NCI-H128 (cell line): ENCODE data around the gene SPTLC3.

Source experiments
- DNase-seq: peaks from one replicate; lab custom pipeline; 2025; ENCODE audit not compliant: unreplicated experiment; lab: John Stamatoyannopoulos, UW

Gene SPTLC3

GRCh38 chr20:13174402-13174801 is 165.6 kb downstream of the SPTLC3 start:
- no peak for DNase-seq

GRCh38 chr20:13180986-13181889 is 172.5 kb downstream of the SPTLC3 start:
- DNase-seq: no peak

- no peak for DNase-seq
These were observed 174.2 kb downstream of the SPTLC3 start for GRCh38 chr20:13183005-13183404.

- no peak for DNase-seq
These were observed 177.4 kb downstream of the SPTLC3 start for GRCh38 chr20:13186043-13186774.

- DNase-seq: no peak
These were observed 179.1 kb downstream of the SPTLC3 start for GRCh38 chr20:13187899-13188298.

GRCh38 chr20:13199279-13199678 is 190.5 kb downstream of the SPTLC3 start:
- DNase-seq: no peak

- peak; percentile 92 for DNase-seq
These were observed 192.2 kb downstream of the SPTLC3 start for GRCh38 chr20:13200767-13201500.

GRCh38 chr20:13202565-13202964 is 193.8 kb downstream of the SPTLC3 start:
- DNase-seq: no peak

GRCh38 chr20:13205425-13205824 is 196.7 kb downstream of the SPTLC3 start:
- no peak for DNase-seq

- no peak for DNase-seq
These were observed 197.2 kb downstream of the SPTLC3 start for GRCh38 chr20:13205848-13206434.

GRCh38 chr20:13207016-13207415 is 198.2 kb downstream of the SPTLC3 start:
- DNase-seq: no peak

- DNase-seq: no peak
These were observed 203.3 kb downstream of the SPTLC3 start for GRCh38 chr20:13211956-13212618.

GRCh38 chr20:13212750-13213149 is 204.0 kb downstream of the SPTLC3 start:
- DNase-seq: no peak

- DNase-seq: no peak
These were observed 204.6 kb downstream of the SPTLC3 start for GRCh38 chr20:13213335-13213734.

- no peak for DNase-seq
These were observed 207.8 kb downstream of the SPTLC3 start for GRCh38 chr20:13216533-13216932.
